K562 (cell line): ENCODE measurements around the gene SPINK9. TPM values are rescaled to one million over a fixed set of nuclear protein-coding genes. Genes with fewer than 3 reads are reported as not detected.

Source experiments
- ARID1B ChIP-seq: fragments of 450-650 bp; IDR thresholded peaks from 2 replicates; pipeline ENCODE4 v1.6.1; 2016; ENCODE audit warnings: antibody characterized with exemption, mild to moderate bottlenecking, inconsistent platforms
- ARID2 ChIP-seq: fragments of 450-650 bp; IDR thresholded peaks from 2 replicates; pipeline ENCODE4 v1.6.1; 2017; ENCODE audit warnings: antibody characterized with exemption, mild to moderate bottlenecking
- BRF1 ChIP-seq: IDR thresholded peaks from 3 replicates; pipeline ENCODE4 v1.6.1; 2011; ENCODE audit warnings: borderline replicate concordance, mild to moderate bottlenecking; ENCODE audit not compliant: insufficient read length; ENCODE audit errors: extremely low read depth
- CREB3L1 ChIP-seq: fragments of 450-650 bp; IDR thresholded peaks from 2 replicates; pipeline ENCODE4 v1.6.1; 2014; ENCODE audit warnings: low read depth, mild to moderate bottlenecking, moderate library complexity, borderline replicate concordance
- DACH1 ChIP-seq: fragments of 450-650 bp; IDR thresholded peaks from 2 replicates; pipeline ENCODE4 v1.6.1; 2018; ENCODE audit not compliant: partially characterized antibody
- E2F8 ChIP-seq: fragments of 450-650 bp; IDR thresholded peaks from 2 replicates; pipeline ENCODE4 v1.7.1; 2018; ENCODE audit warnings: mild to moderate bottlenecking, low read depth; ENCODE audit not compliant: partially characterized antibody
- ETS2 ChIP-seq: IDR thresholded peaks from 2 replicates; pipeline ENCODE4 v1.6.1; 2016; ENCODE audit warnings: borderline replicate concordance, missing genetic modification characterization, mild to moderate bottlenecking, moderate library complexity, missing compliant biosample characterization; ENCODE audit not compliant: poor library complexity, severe bottlenecking
- ETV1 ChIP-seq: fragments of 450-650 bp; conservative IDR thresholded peaks from 2 replicates; pipeline ENCODE4 v1.6.1; 2016; ENCODE audit warnings: missing genetic modification characterization, control low read depth, low read depth, missing compliant biosample characterization
- FOXP4 ChIP-seq: sonication (generic); formaldehyde crosslinking; IDR thresholded peaks from 2 replicates; pipeline ENCODE4 v1.8.0; 2022; ENCODE audit warnings: mild to moderate bottlenecking, missing genetic modification reagents, borderline replicate concordance
- HMG20A ChIP-seq: fragments of 450-650 bp; formaldehyde crosslinking; conservative IDR thresholded peaks from 2 replicates; pipeline ENCODE4 v1.4.0; 2020; ENCODE audit warnings: mild to moderate bottlenecking, mixed read lengths
- HOXB6 ChIP-seq: fragments of 250-450 bp; sonication (Bioruptor Pico); IDR thresholded peaks from 2 replicates; pipeline ENCODE4 v1.5.1; 2022; ENCODE audit warnings: mild to moderate bottlenecking, borderline replicate concordance
- MAFF ChIP-seq: IDR thresholded peaks from 2 replicates; pipeline ENCODE4 v1.6.1; 2012; ENCODE audit warnings: low read length, improper control_type of control experiment
- PCBP2 ChIP-seq: fragments of 200-400 bp; formaldehyde crosslinking; IDR thresholded peaks from 2 replicates; pipeline ENCODE4 v1.6.1; 2018; ENCODE audit warnings: low read length, low read depth, mild to moderate bottlenecking, moderate library complexity; ENCODE audit not compliant: poor library complexity, severe bottlenecking
- POLR2AphosphoS2 ChIP-seq: IDR thresholded peaks from 2 replicates; pipeline ENCODE4 v1.6.1; 2012; ENCODE audit warnings: low read length, improper control_type of control experiment
- RNF219 ChIP-seq: fragments of 250-450 bp; sonication (Bioruptor Pico); IDR thresholded peaks from 2 replicates; pipeline ENCODE4 v1.5.0; 2022; ENCODE audit warnings: mild to moderate bottlenecking
- ZBTB17 ChIP-seq: fragments of 450-650 bp; formaldehyde crosslinking; IDR thresholded peaks from 2 replicates; pipeline ENCODE4 v1.4.0; 2020; ENCODE audit warnings: mild to moderate bottlenecking
- ZNF143 ChIP-seq: sonication (generic); formaldehyde crosslinking; IDR thresholded peaks from 2 replicates; pipeline ENCODE4 v1.9.0; 2022; ENCODE audit warnings: mild to moderate bottlenecking, missing genetic modification reagents
- ZNF75A ChIP-seq: fragments of 450-650 bp; formaldehyde crosslinking; IDR thresholded peaks from 2 replicates; pipeline ENCODE4 v1.4.0; 2020; ENCODE audit warnings: mild to moderate bottlenecking
- ZNF79 ChIP-seq: fragments of 250-450 bp; sonication (Bioruptor Pico); IDR thresholded peaks from 2 replicates; pipeline ENCODE4 v1.4.0; 2020; ENCODE audit warnings: low read depth, mild to moderate bottlenecking, moderate library complexity
- polyA plus RNA-seq, 8 experiments: library from polyadenylated mRNA; depleted of rRNA in 4 of 8; stranded (reverse) in 5 of 8; unstranded in 3 of 8; fragments of >200 nt; fragmentation: Nextera tagmentation in 2 of 8; fragmentation: Illumina TruSeq in 1 of 8; extraction: Ambion mirVana in 2 of 8; extraction: Trizol in 1 of 8; gene quantifications; 2 replicates each; pipeline versions ENCODE4 v1.2.1 to v1.2.3, GENCODE V29; 2011 to 2014; ENCODE audit warnings: inconsistent platforms in 1 of 8, missing spikeins in 1 of 8
- total RNA-seq, 7 experiments: library from RNA; depleted of rRNA in 6 of 7; stranded (reverse); fragments of >200 nt in 6 of 7; fragmentation: Illumina TruSeq in 2 of 7; extraction: Trizol in 2 of 7; gene quantifications; 2 replicates each; pipeline versions ENCODE4 v1.2.1 to v1.2.3, GENCODE V29; 2011 to 2021; ENCODE audit warnings: low replicate concordance in 1 of 7

Gene SPINK9
- total and polyA plus RNA-seq, 9 of the 15 experiments (the other 6 are each of a cell fraction or from before 2014, with no cell fraction given): not detected

GRCh38 chr5:148383564-148384379 is 48.4 kb downstream of the SPINK9 start, which contains the start of gene FBXO38 (continued):
- no peak for TF ChIP-seq ARID2
- peak; percentile 94 for TF ChIP-seq E2F8
- TF ChIP-seq ARID1B: no peak
- no peak for TF ChIP-seq POLR2AphosphoS2
- no peak for TF ChIP-seq ZBTB17 (CRISPR knock-in tag)
- no peak for TF ChIP-seq PCBP2
- no peak for TF ChIP-seq ETS2 (tag)
- no peak for TF ChIP-seq BRF1
- peak; percentile 90 for TF ChIP-seq ETV1 (tag)
- no peak for TF ChIP-seq ZNF143 (CRISPR knock-in tag)
- no peak for TF ChIP-seq HOXB6
- TF ChIP-seq HMG20A (CRISPR knock-in tag): no peak
- TF ChIP-seq FOXP4: no peak
- TF ChIP-seq MAFF: no peak
- TF ChIP-seq CREB3L1: peak; percentile 71; the same call in 1 of the 2 replicates
- TF ChIP-seq RNF219 (CRISPR knock-in tag): no peak
- no peak for TF ChIP-seq DACH1
- TF ChIP-seq ZNF75A (CRISPR knock-in tag): no peak
- TF ChIP-seq ZNF79: no peak
